Stomach (tissue), 4 donors: ENCODE results near the gene ZNF322.

Experiments
- CTCF ChIP-seq, 7 experiments: fragments of 450-650 bp in 4 of 7; fragments of 200-600 bp in 3 of 7; sonication (generic) in 3 of 7; IDR thresholded peaks; one replicate each; pipeline ENCODE4 v1.5.1; 2016 to 2019; ENCODE audit warnings: antibody characterized with exemption in 7 of 7, control low read depth in 2 of 7, mild to moderate bottlenecking in 1 of 7
- EP300 ChIP-seq: sonication (generic); formaldehyde crosslinking; IDR thresholded peaks from one replicate; pipeline ENCODE4 v1.6.1; 2017; ENCODE audit warnings: antibody characterized with exemption
- POLR2A ChIP-seq, 4 donors: fragments of 450-650 bp; IDR thresholded peaks; one replicate each; pipeline ENCODE4 v1.6.1; 2016; ENCODE audit warnings: antibody characterized with exemption in 4 of 4, control low read depth in 2 of 4, mild to moderate bottlenecking in 1 of 4, moderate library complexity in 1 of 4
- POLR2AphosphoS5 ChIP-seq, 3 donors: sonication (generic); formaldehyde crosslinking; IDR thresholded peaks; one replicate each; pipeline ENCODE4 v1.6.1; 2016; ENCODE audit warnings: antibody characterized with exemption in 3 of 3

GRCh38 chr6:26599134-26599533 is 60.4 kb downstream of the ZNF322 start:
- no peak for TF ChIP-seq CTCF (IDR thresholded peaks at IDR 0.05)
- TF ChIP-seq POLR2A (IDR thresholded peaks at IDR 0.05) = no peak
- no peak for TF ChIP-seq POLR2AphosphoS5 (IDR thresholded peaks at IDR 0.05)
- no peak for TF ChIP-seq EP300
